Naive thymus-derived CD4-positive, alpha-beta T cell (primary cell): ENCODE results near the gene SIDT1. TPM values are rescaled to one million over a fixed set of nuclear protein-coding genes. Genes with fewer than 3 reads are reported as not detected.

ENCODE experiments used
- ATAC-seq: fragments of 150-1000 bp; cut with Tn5 transposase; 2 replicates; pipeline ENCODE4 v1.10.0; 2021; ENCODE audit warnings: mild to moderate bottlenecking, moderate library complexity
- CTCF ChIA-PET: fragments of 350-600 bp; sonication (Branson Sonifier 250); formaldehyde crosslinking; loops from one replicate; lab custom pipeline; 2021; ENCODE audit warnings: antibody characterized with exemption; lab: Charles Lee
- POLR2A ChIA-PET: fragments of 350-600 bp; sonication (Branson Sonifier 250); formaldehyde crosslinking; loops from one replicate; lab custom pipeline; 2021; ENCODE audit warnings: antibody characterized with exemption, inconsistent platforms; lab: Charles Lee
- DNase-seq, 9 donors: peaks; one replicate each; pipeline versions ENCODE4 v3.0.0 to v3.0.0-alpha.2; 2020 to 2022; ENCODE audit warnings: mixed read lengths in 1 of 9
- H3K27ac ChIP-seq: one replicate; pipeline ENCODE4 v1.7.0; 2013; ENCODE audit warnings: mild to moderate bottlenecking, low read depth, low read length, moderate library complexity
- H3K27me3 ChIP-seq, 2 donors: one replicate each; pipeline ENCODE4 v1.7.0; 2013; ENCODE audit warnings: low read length in 2 of 2, mild to moderate bottlenecking in 2 of 2, moderate library complexity in 2 of 2; ENCODE audit not compliant: control insufficient read depth in 2 of 2, insufficient read depth in 2 of 2
- H3K36me3 ChIP-seq, 3 experiments: 1 replicate in 2 of 3; 2 replicates in 1 of 3; pipeline ENCODE4 v1.7.0; 2013; ENCODE audit warnings: low read length in 3 of 3, mild to moderate bottlenecking in 3 of 3, moderate library complexity in 1 of 3; ENCODE audit not compliant: insufficient read depth in 3 of 3, control insufficient read depth in 2 of 3
- H3K4me1 ChIP-seq, 2 donors: one replicate each; pipeline ENCODE4 v1.7.0; 2013; ENCODE audit warnings: low read length in 2 of 2, mild to moderate bottlenecking in 2 of 2, moderate library complexity in 1 of 2; ENCODE audit not compliant: control insufficient read depth in 2 of 2, insufficient read depth in 2 of 2
- H3K4me3 ChIP-seq: 2 replicates; pipeline ENCODE4 v1.7.0; 2013; ENCODE audit warnings: mild to moderate bottlenecking, low read length
- H3K9me3 ChIP-seq, 3 experiments: 1 replicate in 2 of 3; 2 replicates in 1 of 3; pipeline ENCODE4 v1.7.0; 2013; ENCODE audit warnings: low read length in 3 of 3; ENCODE audit not compliant: control insufficient read depth in 2 of 3
- H3K27ac Mint-ChIP-seq, 9 donors: one replicate each; pipeline ENCODE4 v1.8.0; 2020 to 2022; ENCODE audit warnings: mixed read lengths in 9 of 9, mild to moderate bottlenecking in 8 of 9, moderate library complexity in 5 of 9, inconsistent platforms in 2 of 9
- H3K27me3 Mint-ChIP-seq, 5 donors: one replicate each; pipeline ENCODE4 v1.8.0; 2021 to 2022; ENCODE audit warnings: mixed read lengths in 5 of 5, mild to moderate bottlenecking in 1 of 5
- H3K36me3 Mint-ChIP-seq, 5 donors: one replicate each; pipeline ENCODE4 v1.8.0; 2020 to 2022; ENCODE audit warnings: mixed read lengths in 5 of 5, mild to moderate bottlenecking in 3 of 5, inconsistent platforms in 1 of 5
- H3K4me1 Mint-ChIP-seq, 7 donors: one replicate each; pipeline ENCODE4 v1.8.0; 2020 to 2022; ENCODE audit warnings: mixed read lengths in 7 of 7, mild to moderate bottlenecking in 3 of 7, inconsistent platforms in 1 of 7
- H3K4me3 Mint-ChIP-seq, 10 donors: one replicate each; pipeline ENCODE4 v1.8.0; 2020 to 2022; ENCODE audit warnings: mild to moderate bottlenecking in 10 of 10, mixed read lengths in 10 of 10, moderate library complexity in 6 of 10, inconsistent platforms in 2 of 10
- H3K9me3 Mint-ChIP-seq, 11 donors: one replicate each; pipeline ENCODE4 v1.8.0; 2020 to 2022; ENCODE audit warnings: mixed read lengths in 11 of 11, mild to moderate bottlenecking in 4 of 11, inconsistent platforms in 1 of 11, moderate library complexity in 1 of 11
- intact Hi-C, 2 donors: fragments of 100-400 bp; cut with micrococcal nuclease; formaldehyde crosslinking; loops; one replicate each; pipeline ENCODE4 v1.15.1; 2023
- polyA plus RNA-seq, 2 donors: library from polyadenylated mRNA; unstranded; fragments of 300-500 nt; fragmentation: Illumina TruSeq; gene quantifications; one replicate each; pipeline ENCODE4 v1.2.3, GENCODE V29; 2021
- total RNA-seq, 6 experiments: library from RNA in 5 of 6; stranded (reverse) in 5 of 6; gene quantifications; 1 replicate in 5 of 6; 2 replicates in 1 of 6; pipeline ENCODE4 v1.2.3 and lab custom pipeline; 2021 to 2026

SIDT1 gene
- total and polyA plus RNA-seq, 7 experiments from 2014 or later, result 19.9 to 65.7 (median 58.5) TPM

GRCh38 chr3:113546414-113546893 is 14.1 kb downstream of the SIDT1 start:
- CTCF ChIA-PET, result interaction anchor here (2.0 kb wide), 1 partner anchor 9 kb away, joined by 8 read pairs; no protein-coding TSS in a partner anchor
- no peaks in the 10 kb centered on the region for H3K9me3 ChIP-seq
- Mint-ChIP-seq H3K4me3 (peak overlapping the region in 4 of 10 donors; percentile 12 to 42 (median 26)), H3K27me3 (no peaks in the 10 kb centered on the region), H3K36me3 (peaks cover 0 to 50% (median 42%) of the 10 kb centered on the region in 5 donors), H3K4me1 (peaks cover 23 to 75% (median 68%) of the 10 kb centered on the region in 7 donors), H3K9me3 (peaks cover 0 to 11% (median 0%) of the 10 kb centered on the region in 11 donors), H3K27ac (peak overlapping the region in 5 of 9 donors; percentile 5 to 67 (median 21))
- ATAC-seq (no peak), DNase-seq (no peak)
- H3K36me3 ChIP-seq, result peaks cover 0 to 10% (median 0%) of the 10 kb centered on the region in 3 experiments
- no peak overlapping the region for H3K4me3 ChIP-seq
- H3K27me3 ChIP-seq, result no peaks in the 10 kb centered on the region
- H3K27ac ChIP-seq, result no peak overlapping the region
- POLR2A ChIA-PET, result interaction anchor here (0.8 kb wide), 1 partner anchor 10 kb away, joined by 3 read pairs; no protein-coding TSS in a partner anchor
- no peaks in the 10 kb centered on the region for H3K4me1 ChIP-seq
- intact Hi-C loops, result loop anchor here in 1 of 2 donors (5.0 kb wide), 1 partner anchor 34 kb away; no protein-coding TSS in a partner anchor

DNA sequence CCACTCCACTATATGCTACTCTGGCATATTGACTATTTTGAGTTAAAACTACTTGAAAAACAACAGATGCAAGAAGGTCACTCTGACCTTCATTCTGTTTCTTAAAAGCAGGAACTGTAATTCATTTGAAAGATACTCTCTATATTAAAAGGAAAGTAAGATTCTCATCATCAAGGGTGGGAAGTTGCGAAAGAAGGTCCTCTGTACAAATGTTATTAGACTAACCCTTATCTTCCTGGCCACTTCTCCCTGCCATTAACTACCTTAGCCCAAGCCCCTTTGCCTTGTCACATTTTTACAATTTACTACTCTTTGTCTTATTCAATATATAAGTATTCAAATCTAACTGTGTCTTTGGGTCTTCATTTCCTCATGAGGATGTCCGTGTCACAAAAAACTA is 16.1 kb downstream of the SIDT1 start:
- Histone ChIP-seq H3K27ac (no peak overlapping the region), H3K4me3 (no peak overlapping the region), H3K27me3 (no peaks in the 10 kb centered on the region), H3K9me3 (no peaks in the 10 kb centered on the region), H3K4me1 (no peaks in the 10 kb centered on the region), H3K36me3 (no peaks in the 10 kb centered on the region)
- Mint-ChIP-seq H3K9me3 (peaks cover 0 to 2% (median 0%) of the 10 kb centered on the region in 11 donors), H3K27ac (peak overlapping the region in 3 of 9 donors; percentile 11 to 81 (median 52)), H3K4me3 (no peak overlapping the region), H3K4me1 (peaks cover 23 to 81% (median 72%) of the 10 kb centered on the region in 7 donors), H3K27me3 (no peaks in the 10 kb centered on the region), H3K36me3 (peaks cover 3 to 45% (median 29%) of the 10 kb centered on the region in 5 donors)
- CTCF ChIA-PET, result interaction anchor here (9.3 kb wide), 1 partner anchor 53 kb away, joined by 133 read pairs; no protein-coding TSS in a partner anchor
- POLR2A ChIA-PET, result interaction anchor here (1.3 kb wide), 1 partner anchor 15 kb away, joined by 3 read pairs; no protein-coding TSS in a partner anchor
- ATAC-seq, result no peak
- intact Hi-C loops, result loop anchor here in 1 of 2 donors (5.0 kb wide), 1 partner anchor 36 kb away; no protein-coding TSS in a partner anchor
- no peak for DNase-seq

GRCh38 chr3:113551820-113552219 is 19.5 kb downstream of the SIDT1 start:
- H3K4me3 ChIP-seq, result no peak overlapping the region
- no peak overlapping the region for H3K27ac ChIP-seq
- no peak overlapping the region for H3K4me3 Mint-ChIP-seq
- peak overlapping the region in 4 of 9 donors; percentile 0 to 76 (median 36) for H3K27ac Mint-ChIP-seq
- no peaks in the 10 kb centered on the region for H3K9me3 ChIP-seq
- H3K36me3 ChIP-seq, result peaks cover 0 to 4% (median 0%) of the 10 kb centered on the region in 3 experiments
- peaks cover 0 to 2% (median 0%) of the 10 kb centered on the region in 11 donors for H3K9me3 Mint-ChIP-seq
- no peaks in the 10 kb centered on the region for H3K4me1 ChIP-seq
- DNase-seq (no peak), ATAC-seq (no peak)
- ChIA-PET CTCF (interaction anchor here (1.9 to 9.3 kb wide), 3 partner anchors 25 to 56 kb away, joined by 9 to 133 read pairs (median 13); partner anchors contain the start of gene SPICE1), POLR2A (interaction anchor here (1.6 to 1.7 kb wide), 2 partner anchors 14 to 17 kb away, joined by 4 to 6 read pairs; no protein-coding TSS in a partner anchor)
- H3K4me1 Mint-ChIP-seq, result peaks cover 9 to 77% (median 59%) of the 10 kb centered on the region in 7 donors
- H3K27me3 Mint-ChIP-seq, result no peaks in the 10 kb centered on the region
- H3K27me3 ChIP-seq, result no peaks in the 10 kb centered on the region
- intact Hi-C loops, result no loop called here
- peaks cover 4 to 33% (median 18%) of the 10 kb centered on the region in 5 donors for H3K36me3 Mint-ChIP-seq

- ATAC-seq, result peak; percentile 81
- POLR2A ChIA-PET, result interaction anchor here (1.1 to 1.7 kb wide), 3 partner anchors 15 to 59 kb away, joined by 3 to 6 read pairs (median 4); no protein-coding TSS in a partner anchor
- Histone ChIP-seq H3K4me1 (no peaks in the 10 kb centered on the region), H3K4me3 (no peak overlapping the region), H3K36me3 (peaks cover 0 to 4% (median 0%) of the 10 kb centered on the region in 3 experiments), H3K27ac (no peak overlapping the region), H3K27me3 (no peaks in the 10 kb centered on the region), H3K9me3 (no peaks in the 10 kb centered on the region)
- intact Hi-C loops, result loop anchor here (1.0 kb wide), 3 partner anchors 21 to 502 kb away; partner anchors contain the start of gene SIDT1 (in 1 of the 2)
- H3K27me3 Mint-ChIP-seq, result no peaks in the 10 kb centered on the region
- peaks cover 4 to 33% (median 16%) of the 10 kb centered on the region in 5 donors for H3K36me3 Mint-ChIP-seq
- CTCF ChIA-PET, result interaction anchor here (1.2 to 9.3 kb wide), 5 partner anchors 19 to 194 kb away, joined by 3 to 133 read pairs (median 9); partner anchors contain the start of gene SPICE1
- peaks cover 9 to 80% (median 62%) of the 10 kb centered on the region in 7 donors for H3K4me1 Mint-ChIP-seq
- DNase-seq, result peak in 7 of 9 donors; percentile 31 to 58 (median 47)
- H3K9me3 Mint-ChIP-seq, result peaks cover 0 to 2% (median 0%) of the 10 kb centered on the region in 11 donors
- peak overlapping the region in 6 of 9 donors; percentile 0 to 79 (median 28) for H3K27ac Mint-ChIP-seq
- H3K4me3 Mint-ChIP-seq, result no peak overlapping the region
These were observed 20.5 kb downstream of the SIDT1 start for GRCh38 chr3:113552851-113553250.

DNA sequence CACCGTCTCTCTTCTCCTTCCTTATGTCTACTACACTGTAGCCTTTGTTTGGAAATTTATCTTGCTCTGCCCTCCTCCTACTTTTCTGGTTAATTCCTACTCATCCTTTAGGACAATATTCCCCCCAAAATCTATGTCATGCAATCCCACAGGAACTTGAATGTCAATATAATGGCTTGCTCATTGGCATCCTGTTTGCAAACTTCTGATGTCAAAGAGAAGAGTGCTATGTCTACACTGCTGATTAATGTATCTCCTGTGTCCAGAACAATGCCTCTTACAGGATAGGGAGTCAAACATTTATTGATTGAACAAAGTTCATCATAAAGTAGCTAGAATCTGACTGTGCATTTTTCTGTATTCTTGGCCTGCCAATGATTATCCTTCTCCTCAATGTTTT is 22.8 kb downstream of the SIDT1 start:
- Histone ChIP-seq H3K27me3 (no peaks in the 10 kb centered on the region), H3K4me3 (no peak overlapping the region), H3K4me1 (peaks cover 8 to 9% of the 10 kb centered on the region in 2 donors), H3K27ac (no peak overlapping the region), H3K36me3 (peaks cover 0 to 4% (median 0%) of the 10 kb centered on the region in 3 experiments), H3K9me3 (no peaks in the 10 kb centered on the region)
- ChIA-PET CTCF (interaction anchor here (0.7 to 9.3 kb wide), 6 partner anchors 8 to 315 kb away, joined by 3 to 133 read pairs (median 4); no protein-coding TSS in a partner anchor), POLR2A (interaction anchor here (0.6 to 2.9 kb wide), 5 partner anchors 13 to 288 kb away, joined by 3 to 11 read pairs (median 3); partner anchors contain the start of gene SPICE1)
- intact Hi-C loops, result no loop called here
- Mint-ChIP-seq H3K4me3 (no peak overlapping the region), H3K36me3 (peaks cover 4 to 27% (median 4%) of the 10 kb centered on the region in 5 donors), H3K9me3 (peaks cover 0 to 2% (median 0%) of the 10 kb centered on the region in 11 donors), H3K4me1 (peaks cover 8 to 77% (median 59%) of the 10 kb centered on the region in 7 donors), H3K27me3 (no peaks in the 10 kb centered on the region), H3K27ac (no peak overlapping the region)
- ATAC-seq (no peak), DNase-seq (no peak)

DNA sequence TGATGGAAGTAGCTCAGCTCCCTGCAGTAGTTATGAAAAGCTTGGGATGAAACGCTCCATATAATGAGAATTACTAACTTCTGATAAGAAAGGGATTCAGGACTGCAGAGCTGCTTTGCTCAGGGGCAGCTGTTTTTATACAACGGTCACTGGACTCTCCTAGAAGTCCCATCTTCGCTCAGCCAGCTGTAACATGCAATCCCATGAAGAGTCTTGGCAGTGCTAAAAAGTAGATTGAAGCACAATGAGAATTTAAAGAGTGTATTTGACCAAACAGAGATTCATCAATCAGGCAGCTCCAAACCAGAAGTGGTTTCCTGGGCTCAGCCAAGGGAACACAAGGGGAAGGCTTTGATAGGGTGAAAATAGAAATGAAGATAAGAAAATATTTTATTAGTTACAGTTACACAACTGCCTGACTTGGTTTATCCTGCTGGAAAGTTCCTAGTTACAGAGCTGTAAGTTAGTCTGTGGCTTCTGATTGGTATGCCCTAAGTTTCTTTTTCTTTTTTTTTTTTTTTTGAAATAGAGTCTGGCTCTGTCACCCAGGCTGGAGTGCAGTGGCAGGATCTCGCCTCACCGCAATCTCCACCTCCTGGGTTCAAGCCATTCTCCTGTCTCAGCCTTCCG is 24.1 kb downstream of the SIDT1 start:
- POLR2A ChIA-PET, result interaction anchor here (0.8 to 2.9 kb wide), 2 partner anchors 8 to 41 kb away, joined by 4 to 11 read pairs; partner anchors contain the start of gene SPICE1
- no peak overlapping the region for H3K4me3 Mint-ChIP-seq
- H3K36me3 Mint-ChIP-seq, result peaks cover 4 to 27% (median 4%) of the 10 kb centered on the region in 5 donors
- Histone ChIP-seq H3K4me1 (peaks cover 18 to 22% of the 10 kb centered on the region in 2 donors), H3K27ac (no peak overlapping the region), H3K27me3 (no peaks in the 10 kb centered on the region), H3K4me3 (no peak overlapping the region), H3K9me3 (no peaks in the 10 kb centered on the region), H3K36me3 (peaks cover 0 to 4% (median 0%) of the 10 kb centered on the region in 3 experiments)
- ATAC-seq (no peak), DNase-seq (no peak)
- H3K27me3 Mint-ChIP-seq, result no peaks in the 10 kb centered on the region
- H3K27ac Mint-ChIP-seq, result peak overlapping the region in 3 of 9 donors; percentile 4 to 42 (median 36)
- peaks cover 15 to 82% (median 63%) of the 10 kb centered on the region in 7 donors for H3K4me1 Mint-ChIP-seq
- peaks cover 0 to 2% (median 0%) of the 10 kb centered on the region in 11 donors for H3K9me3 Mint-ChIP-seq
- intact Hi-C loops, result no loop called here
- CTCF ChIA-PET, result interaction anchor here (0.7 to 9.3 kb wide), 7 partner anchors 9 to 189 kb away, joined by 3 to 133 read pairs (median 4); no protein-coding TSS in a partner anchor
